Inferior parietal cortex (tissue), 1 donor: ENCODE measurements around the gene CFHR3.
"Not testable (repeated sequence)": the region's sequence is repeated elsewhere in the genome, so short reads cannot be mapped to it uniquely, and the experiment has no call there.

Experiments used
- DNase-seq: peaks from one replicate; pipeline ENCODE4 v3.0.0-alpha.2; 2016; ENCODE audit errors: extremely low spot score

CFHR3 gene

GRCh38 chr1:196774603-196775002 is at the start of gene CFHR3:
CFHR3 (plus strand) TSS chr1:196774840; CDS start chr1:196774887, 47 bp downstream.
- no peak for DNase-seq

GRCh38 chr1:196732526-196732925 is 42.1 kb upstream of the CFHR3 start:
- no peak for DNase-seq

GRCh38 chr1:196733091-196733970 is 41.3 kb upstream of the CFHR3 start:
- no peak for DNase-seq

- no peak for DNase-seq
Measured at GRCh38 chr1:196734006-196734405, 40.6 kb upstream of the CFHR3 start.

GRCh38 chr1:196734460-196734859 is 40.2 kb upstream of the CFHR3 start:
- no peak for DNase-seq

- DNase-seq: no peak
Measured at GRCh38 chr1:196738730-196739129, 35.9 kb upstream of the CFHR3 start.

GRCh38 chr1:196743244-196743643 is 31.4 kb upstream of the CFHR3 start:
- DNase-seq: not testable (repeated sequence)

- DNase-seq: not testable (repeated sequence)
Measured at GRCh38 chr1:196765019-196765740, 9.5 kb upstream of the CFHR3 start.

GRCh38 chr1:196769823-196770222 is 4.8 kb upstream of the CFHR3 start:
- DNase-seq: not testable (repeated sequence)

- no peak for DNase-seq
Measured at GRCh38 chr1:196773713-196774112, 927 bp upstream of the CFHR3 start.

- DNase-seq: no peak
Measured at GRCh38 chr1:196774175-196774574, 465 bp upstream of the CFHR3 start.

- no peak for DNase-seq
Measured at GRCh38 chr1:196777603-196778002, 3.0 kb downstream of the CFHR3 start.

- no peak for DNase-seq
Measured at GRCh38 chr1:196779093-196779492, 4.5 kb downstream of the CFHR3 start.

GRCh38 chr1:196791252-196791651 is 16.6 kb downstream of the CFHR3 start:
- DNase-seq: not testable (repeated sequence)

- not testable (repeated sequence) for DNase-seq
Measured at GRCh38 chr1:196794103-196794502, 19.5 kb downstream of the CFHR3 start.

- no peak for DNase-seq
Measured at GRCh38 chr1:196797891-196798290, 23.3 kb downstream of the CFHR3 start.

- DNase-seq: not testable (repeated sequence)
Measured at GRCh38 chr1:196801920-196802319, 27.3 kb downstream of the CFHR3 start.

GRCh38 chr1:196808529-196809235 is 34.0 kb downstream of the CFHR3 start:
- no peak for DNase-seq

GRCh38 chr1:196817442-196817841 is 42.8 kb downstream of the CFHR3 start:
- not testable (repeated sequence) for DNase-seq

GRCh38 chr1:196819531-196819930 is 44.9 kb downstream of the CFHR3 start, which contains the start of gene CFHR1:
CFHR1 (plus strand) TSS chr1:196819731; CDS start chr1:196819845, 114 bp downstream.
- DNase-seq: not testable (repeated sequence)

GRCh38 chr1:196827860-196828259 is 53.2 kb downstream of the CFHR3 start:
- DNase-seq: peak; percentile 44
